HUES48 (cell line): ENCODE results near the gene INPP5A.

Source experiments
- H3K27ac ChIP-seq: one replicate; pipeline ENCODE4 v1.7.0; 2013; ENCODE audit warnings: low read depth, low read length, inconsistent platforms
- H3K27me3 ChIP-seq: 2 replicates; pipeline ENCODE4 v1.6.1; 2013; ENCODE audit warnings: mild to moderate bottlenecking, low read length; ENCODE audit not compliant: control insufficient read depth, insufficient read depth
- H3K36me3 ChIP-seq: 2 replicates; pipeline ENCODE4 v1.6.1; 2013; ENCODE audit warnings: low read length; ENCODE audit not compliant: control insufficient read depth, insufficient read depth
- H3K4me1 ChIP-seq: 2 replicates; pipeline ENCODE4 v1.6.1; 2013; ENCODE audit warnings: mild to moderate bottlenecking, low read length; ENCODE audit not compliant: control insufficient read depth, insufficient read depth
- H3K4me3 ChIP-seq: 2 replicates; pipeline ENCODE4 v1.5.1; 2013; ENCODE audit warnings: mild to moderate bottlenecking, low read depth, low read length
- H3K9ac ChIP-seq: 2 replicates; pipeline ENCODE4 v1.6.1; 2013; ENCODE audit warnings: mild to moderate bottlenecking, low read depth, low read length, moderate library complexity
- H3K9me3 ChIP-seq: 2 replicates; pipeline ENCODE4 v1.6.1; 2013; ENCODE audit warnings: low read length; ENCODE audit not compliant: control insufficient read depth, insufficient read depth

INPP5A gene

DNA sequence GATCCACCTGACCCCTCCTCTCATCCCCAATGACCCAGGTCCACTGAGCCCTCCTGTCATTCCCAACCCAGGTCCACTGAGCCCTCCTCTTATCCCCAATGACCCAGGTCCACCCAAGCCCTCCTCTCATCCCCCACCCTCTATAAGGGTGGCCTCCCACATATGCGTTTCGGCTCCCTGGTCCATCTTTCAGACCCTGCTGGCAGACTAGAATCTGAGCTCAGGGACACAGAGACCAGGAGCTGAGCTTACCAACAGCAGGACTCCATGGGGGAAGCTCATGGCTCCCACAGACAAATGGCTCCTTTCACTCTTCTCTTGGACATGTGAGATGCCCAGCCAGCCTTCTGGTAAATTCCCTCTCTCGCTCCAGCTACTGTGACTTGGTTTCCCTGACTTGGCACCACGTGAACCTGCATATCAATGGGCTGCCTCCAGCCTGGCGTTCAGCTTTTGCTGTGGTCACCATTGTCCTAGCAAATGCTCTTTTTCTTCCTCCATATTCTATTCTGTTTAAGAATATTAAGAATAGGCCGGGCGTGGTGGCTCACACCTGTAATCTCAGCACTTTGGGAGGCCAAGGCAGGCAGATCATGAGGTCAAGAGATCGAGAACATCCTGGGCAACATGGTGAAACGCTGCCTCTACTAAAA lies 24.8 kb upstream of the INPP5A start:
- Histone ChIP-seq H3K27me3 (peaks cover 7% of the 10 kb centered on the region), H3K27ac (no peak overlapping the region), H3K4me3 (no peak overlapping the region), H3K4me1 (peaks cover 15% of the 10 kb centered on the region), H3K9ac (no peak overlapping the region), H3K36me3 (no peaks in the 10 kb centered on the region), H3K9me3 (no peaks in the 10 kb centered on the region)

GRCh38 chr10:132514821-132515520 lies 22.6 kb upstream of the INPP5A start:
- H3K4me3 ChIP-seq, result no peak overlapping the region
- H3K27ac ChIP-seq, result no peak overlapping the region
- no peak overlapping the region for H3K9ac ChIP-seq
- H3K4me1 ChIP-seq, result peaks cover 30% of the 10 kb centered on the region
- H3K27me3 ChIP-seq, result peaks cover 22% of the 10 kb centered on the region
- no peaks in the 10 kb centered on the region for H3K9me3 ChIP-seq
- no peaks in the 10 kb centered on the region for H3K36me3 ChIP-seq

DNA sequence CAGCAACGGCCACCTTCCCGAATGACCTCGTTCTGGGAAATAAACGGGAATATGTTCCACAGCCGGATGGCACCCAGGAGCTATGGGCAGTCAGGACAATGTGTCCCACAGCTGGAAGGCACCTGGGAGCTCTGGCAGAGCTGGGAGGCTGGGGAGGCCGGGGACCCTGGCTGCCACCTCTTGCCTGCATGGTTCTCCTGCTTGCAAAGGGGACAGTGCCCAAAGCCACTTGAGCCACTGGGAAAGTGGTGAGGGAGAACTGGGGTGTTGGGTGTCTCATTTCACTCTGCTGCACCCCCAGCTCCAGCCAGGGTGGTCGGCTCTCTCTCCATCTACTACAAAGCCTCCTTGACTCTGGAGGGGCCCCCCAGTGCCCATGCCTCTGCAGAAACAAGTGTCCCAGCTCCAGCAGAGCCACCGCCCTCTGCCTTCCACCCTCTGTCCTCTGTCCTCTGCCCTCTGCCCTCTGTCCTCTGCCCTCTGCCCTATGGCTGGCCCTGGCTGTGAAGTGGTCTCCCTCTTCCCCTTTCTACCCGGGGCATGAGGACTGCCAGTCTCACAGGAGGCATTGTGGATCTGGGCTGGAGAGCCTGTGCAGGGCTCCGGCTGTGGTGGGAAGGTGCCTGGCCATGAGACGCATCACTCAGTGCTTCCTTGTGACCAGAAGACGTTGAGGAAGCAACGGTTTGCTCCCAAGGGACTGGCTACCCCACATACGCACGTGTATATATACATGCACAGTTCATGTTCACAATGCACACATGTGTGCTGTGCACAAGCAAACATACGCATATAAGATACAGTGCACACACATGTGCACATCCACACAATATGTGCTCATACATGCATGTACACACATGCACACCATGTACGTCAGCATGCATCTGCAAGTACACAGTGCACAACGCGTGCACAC lies 21.5 kb upstream of the INPP5A start:
- Histone ChIP-seq H3K27ac (peak overlapping the region; percentile 84), H3K27me3 (peaks cover 22% of the 10 kb centered on the region), H3K9me3 (no peaks in the 10 kb centered on the region), H3K9ac (no peak overlapping the region), H3K4me1 (peaks cover 30% of the 10 kb centered on the region), H3K36me3 (no peaks in the 10 kb centered on the region), H3K4me3 (peak overlapping the region; percentile 73; the same call in 1 of the 2 replicates)

GRCh38 chr10:132516771-132517725 lies 20.5 kb upstream of the INPP5A start:
- H3K4me3 ChIP-seq, result peak overlapping the region; percentile 73
- no peaks in the 10 kb centered on the region for H3K9me3 ChIP-seq
- peaks cover 22% of the 10 kb centered on the region for H3K27me3 ChIP-seq
- H3K27ac ChIP-seq, result peak overlapping the region; percentile 84
- no peaks in the 10 kb centered on the region for H3K36me3 ChIP-seq
- peak overlapping the region; percentile 71 for H3K9ac ChIP-seq
- H3K4me1 ChIP-seq, result peaks cover 30% of the 10 kb centered on the region

GRCh38 chr10:132517951-132518521 lies 19.6 kb upstream of the INPP5A start:
- H3K9ac ChIP-seq, result no peak overlapping the region
- H3K4me3 ChIP-seq, result peak overlapping the region; percentile 73
- peaks cover 22% of the 10 kb centered on the region for H3K27me3 ChIP-seq
- no peaks in the 10 kb centered on the region for H3K9me3 ChIP-seq
- peaks cover 30% of the 10 kb centered on the region for H3K4me1 ChIP-seq
- no peaks in the 10 kb centered on the region for H3K36me3 ChIP-seq
- H3K27ac ChIP-seq, result no peak overlapping the region

GRCh38 chr10:132518572-132519381 lies 18.8 kb upstream of the INPP5A start:
- H3K27me3 ChIP-seq, result peaks cover 22% of the 10 kb centered on the region
- peak overlapping the region; percentile 32 for H3K27ac ChIP-seq
- no peaks in the 10 kb centered on the region for H3K9me3 ChIP-seq
- peak overlapping the region; percentile 73 for H3K4me3 ChIP-seq
- H3K36me3 ChIP-seq, result no peaks in the 10 kb centered on the region
- peaks cover 30% of the 10 kb centered on the region for H3K4me1 ChIP-seq
- H3K9ac ChIP-seq, result 0 out of 2 replicates have a peak overlapping the region, but pooled peaks have one; percentile 10

- H3K9me3 ChIP-seq, result no peaks in the 10 kb centered on the region
- H3K27ac ChIP-seq, result no peak overlapping the region
- no peaks in the 10 kb centered on the region for H3K36me3 ChIP-seq
- H3K4me1 ChIP-seq, result peaks cover 30% of the 10 kb centered on the region
- no peak overlapping the region for H3K9ac ChIP-seq
- peak overlapping the region; percentile 73; the same call in 1 of the 2 replicates for H3K4me3 ChIP-seq
- H3K27me3 ChIP-seq, result peaks cover 22% of the 10 kb centered on the region
Observed at GRCh38 chr10:132519382-132520176, 18.0 kb upstream of the INPP5A start.

DNA sequence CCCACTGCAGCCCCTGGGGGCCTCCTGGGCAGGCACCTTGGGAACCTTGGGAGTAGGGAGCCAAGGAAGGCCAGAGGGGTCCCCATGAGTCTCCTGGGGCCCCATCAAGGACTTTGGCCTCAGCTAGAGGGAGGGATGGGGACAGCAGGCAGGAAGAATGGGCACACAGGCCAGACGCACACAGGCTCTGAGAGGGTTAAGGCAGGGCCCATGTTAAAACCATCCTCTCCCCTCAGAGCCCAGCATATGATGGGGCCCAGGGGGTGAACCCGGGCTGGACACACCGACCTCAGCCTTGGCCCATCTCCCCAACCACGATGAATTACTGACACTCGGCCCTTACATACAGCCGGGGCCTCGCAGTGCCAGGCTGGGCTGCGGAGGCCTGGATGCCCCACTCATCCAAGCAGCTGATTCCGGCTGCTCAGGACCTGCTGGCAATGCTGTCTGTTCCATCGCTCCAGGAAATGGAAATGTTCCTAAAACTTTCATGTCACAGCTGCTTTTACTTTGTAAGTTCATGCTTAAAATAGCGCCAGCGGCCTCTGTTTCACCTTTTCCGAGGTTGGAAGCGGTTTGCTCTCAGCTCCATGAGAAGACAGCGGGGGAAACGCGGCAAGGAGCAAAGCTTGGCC lies 17.3 kb upstream of the INPP5A start:
- Histone ChIP-seq H3K9me3 (no peaks in the 10 kb centered on the region), H3K4me1 (peaks cover 30% of the 10 kb centered on the region), H3K27me3 (peaks cover 22% of the 10 kb centered on the region), H3K27ac (no peak overlapping the region), H3K4me3 (no peak overlapping the region), H3K36me3 (no peaks in the 10 kb centered on the region), H3K9ac (no peak overlapping the region)
